ENCODE results near the gene ASPSCR1. TPM values are rescaled to one million over a fixed set of nuclear protein-coding genes. Genes with fewer than 3 reads are reported as not detected.

ASPSCR1 gene
- total and polyA plus RNA-seq, 2 of the 13 experiments (the other 11 are each of a cell fraction or from before 2014, with no cell fraction given), result 274 to 314 TPM

- TF ChIP-seq, protein P1, sequence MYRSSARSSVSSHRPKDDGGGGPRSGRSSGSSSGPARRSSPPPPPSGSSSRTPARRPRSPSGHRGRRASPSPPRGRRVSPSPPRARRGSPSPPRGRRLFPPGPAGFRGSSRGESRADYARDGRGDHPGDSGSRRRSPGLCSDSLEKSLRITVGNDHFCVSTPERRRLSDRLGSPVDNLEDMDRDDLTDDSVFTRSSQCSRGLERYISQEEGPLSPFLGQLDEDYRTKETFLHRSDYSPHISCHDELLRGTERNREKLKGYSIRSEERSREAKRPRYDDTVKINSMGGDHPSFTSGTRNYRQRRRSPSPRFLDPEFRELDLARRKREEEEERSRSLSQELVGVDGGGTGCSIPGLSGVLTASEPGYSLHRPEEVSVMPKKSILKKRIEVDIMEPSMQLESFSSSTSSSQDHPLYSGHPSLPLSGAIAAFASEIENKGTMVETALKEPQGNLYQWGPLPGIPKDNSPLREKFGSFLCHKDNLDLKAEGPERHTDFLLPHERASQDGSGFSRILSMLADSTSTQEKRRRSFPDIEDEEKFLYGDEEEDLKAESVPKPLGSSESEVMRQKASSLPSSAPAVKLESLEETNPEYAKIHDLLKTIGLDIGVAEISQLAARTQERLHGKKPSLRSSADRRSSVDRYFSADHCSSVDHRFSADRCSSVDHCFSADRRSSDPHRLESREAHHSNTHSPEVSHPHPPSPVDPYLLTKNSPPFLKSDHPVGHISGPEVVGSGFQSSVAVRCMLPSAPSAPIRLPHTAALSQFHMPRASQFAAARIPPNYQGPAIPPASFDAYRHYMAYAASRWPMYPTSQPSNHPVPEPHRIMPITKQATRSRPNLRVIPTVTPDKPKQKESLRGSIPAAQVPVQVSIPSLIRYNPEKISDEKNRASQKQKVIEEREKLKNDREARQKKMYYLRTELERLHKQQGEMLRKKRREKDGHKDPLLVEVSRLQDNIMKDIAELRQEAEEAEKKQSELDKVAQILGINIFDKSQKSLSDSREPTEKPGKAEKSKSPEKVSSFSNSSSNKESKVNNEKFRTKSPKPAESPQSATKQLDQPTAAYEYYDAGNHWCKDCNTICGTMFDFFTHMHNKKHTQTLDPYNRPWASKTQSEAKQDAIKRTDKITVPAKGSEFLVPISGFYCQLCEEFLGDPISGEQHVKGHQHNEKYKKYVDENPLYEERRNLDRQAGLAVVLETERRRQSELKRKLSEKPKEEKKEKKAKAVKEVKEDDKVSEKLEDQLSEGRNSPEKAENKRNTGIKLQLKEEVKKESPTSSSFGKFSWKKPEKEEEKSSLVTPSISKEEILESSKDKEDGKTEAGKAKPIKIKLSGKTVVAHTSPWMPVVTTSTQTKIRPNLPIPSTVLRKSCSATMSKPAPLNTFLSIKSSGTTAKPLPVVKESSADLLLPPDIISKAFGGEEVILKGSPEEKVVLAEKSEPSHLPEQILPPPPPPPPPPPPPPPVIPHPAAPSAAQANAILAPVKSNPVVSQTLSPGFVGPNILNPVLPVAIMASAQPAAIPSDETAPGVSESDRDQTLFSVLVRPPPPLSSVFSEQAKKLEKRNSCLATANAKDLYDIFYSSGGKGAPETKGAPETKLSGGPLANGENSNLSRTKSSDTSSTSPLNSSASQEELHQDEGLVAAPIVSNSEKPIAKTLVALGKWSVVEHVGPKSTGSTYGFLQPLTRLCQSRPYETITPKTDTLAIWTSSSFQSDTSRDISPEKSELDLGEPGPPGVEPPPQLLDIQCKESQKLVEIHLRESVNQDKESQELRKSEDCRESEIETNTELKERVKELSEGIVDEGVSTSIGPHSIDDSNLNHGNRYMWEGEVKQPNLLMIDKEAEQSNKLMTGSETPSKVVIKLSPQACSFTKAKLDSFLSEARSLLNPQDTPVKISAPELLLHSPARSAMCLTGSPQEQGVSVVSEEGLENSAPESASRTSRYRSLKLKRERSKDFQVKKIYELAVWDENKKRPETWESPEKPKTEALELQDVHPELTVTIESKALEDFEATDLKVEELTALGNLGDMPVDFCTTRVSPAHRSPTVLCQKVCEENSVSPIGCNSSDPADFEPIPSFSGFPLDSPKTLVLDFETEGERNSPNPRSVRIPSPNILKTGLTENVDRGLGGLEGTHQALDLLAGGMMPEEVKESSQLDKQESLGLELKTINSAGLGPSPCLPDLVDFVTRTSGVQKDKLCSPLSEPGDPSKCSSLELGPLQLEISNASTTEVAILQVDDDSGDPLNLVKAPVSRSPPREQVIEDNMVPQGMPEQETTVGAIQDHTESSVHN (CRISPR knock-in tag; IDR thresholded peaks at IDR 0.05), result no peak
- TF ChIP-seq TGIF2 (CRISPR knock-in tag; IDR thresholded peaks at IDR 0.05) (no peak), POLR2A (IDR thresholded peaks at IDR 0.05; ENCODE audit: insufficient read depth in 1 of 2, low read depth in 2 of 2, low read length in 2 of 2) (no peak), ZNF879 (CRISPR knock-in tag; IDR thresholded peaks at IDR 0.05) (no peak), NR0B2 (CRISPR knock-in tag; IDR thresholded peaks at IDR 0.05) (no peak), SIN3B (IDR thresholded peaks at IDR 0.05; ENCODE audit: low read length) (no peak), NCOA5 (CRISPR knock-in tag; IDR thresholded peaks at IDR 0.05) (no peak), ZNF776 (CRISPR knock-in tag; IDR thresholded peaks at IDR 0.05) (no peak), CCAR2 (optimal IDR thresholded peaks at IDR 0.05; ENCODE audit: low read depth, low read length) (no peak), EHMT2 (IDR thresholded peaks at IDR 0.05; ENCODE audit: borderline replicate concordance, low read depth, low read length) (no peak), GATAD1 (CRISPR knock-in tag; IDR thresholded peaks at IDR 0.05) (no peak), JDP2 (CRISPR knock-in tag; IDR thresholded peaks at IDR 0.05; ENCODE audit: borderline replicate concordance) (no peak), RFX1 (IDR thresholded peaks at IDR 0.05) (no peak), ELF1 (CRISPR knock-in tag; IDR thresholded peaks at IDR 0.05) (no peak), GABPB1 (CRISPR knock-in tag; IDR thresholded peaks at IDR 0.05) (no peak; the same call in 1 of the 2 replicates), SKI (IDR thresholded peaks at IDR 0.05; ENCODE audit: partially characterized antibody) (no peak), ZNF800 (CRISPR knock-in tag; IDR thresholded peaks at IDR 0.05) (no peak), ZSCAN30 (CRISPR knock-in tag; IDR thresholded peaks at IDR 0.05) (peak; percentile 13; the same call in 1 of the 2 replicates), TSC22D2 (CRISPR knock-in tag; IDR thresholded peaks at IDR 0.05; ENCODE audit: borderline replicate concordance) (no peak), ZNF235 (CRISPR knock-in tag; IDR thresholded peaks at IDR 0.05; ENCODE audit: borderline replicate concordance) (no peak), MXI1 (IDR thresholded peaks at IDR 0.05; ENCODE audit: borderline replicate concordance, low read depth, low read length) (no peak)
- TF ChIP-seq, protein P2, sequence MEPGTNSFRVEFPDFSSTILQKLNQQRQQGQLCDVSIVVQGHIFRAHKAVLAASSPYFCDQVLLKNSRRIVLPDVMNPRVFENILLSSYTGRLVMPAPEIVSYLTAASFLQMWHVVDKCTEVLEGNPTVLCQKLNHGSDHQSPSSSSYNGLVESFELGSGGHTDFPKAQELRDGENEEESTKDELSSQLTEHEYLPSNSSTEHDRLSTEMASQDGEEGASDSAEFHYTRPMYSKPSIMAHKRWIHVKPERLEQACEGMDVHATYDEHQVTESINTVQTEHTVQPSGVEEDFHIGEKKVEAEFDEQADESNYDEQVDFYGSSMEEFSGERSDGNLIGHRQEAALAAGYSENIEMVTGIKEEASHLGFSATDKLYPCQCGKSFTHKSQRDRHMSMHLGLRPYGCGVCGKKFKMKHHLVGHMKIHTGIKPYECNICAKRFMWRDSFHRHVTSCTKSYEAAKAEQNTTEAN (CRISPR knock-in tag; conservative IDR thresholded peaks at IDR 0.05), result no peak
These were observed 10.2 kb upstream of the ASPSCR1 start (continued) for GRCh38 chr17:81967244-81967532.
